Hippocampal formation (tissue), 2 donors: ENCODE results near the gene ATP7B.
"Not testable (repeated sequence)": the region's sequence is repeated elsewhere in the genome, so short reads cannot be mapped to it uniquely, and the experiment has no call there.

Experiments used
- DNase-seq, 2 donors: peaks; one replicate each; lab custom pipeline; 2025; lab: John Stamatoyannopoulos, UW

Gene ATP7B

GRCh38 chr13:52006523-52007245 lies 4.6 kb downstream of the ATP7B start:
- DNase-seq: no peak

GRCh38 chr13:52005841-52006522 lies 5.3 kb downstream of the ATP7B start:
- DNase-seq: no peak

GRCh38 chr13:52004511-52005170 lies 6.6 kb downstream of the ATP7B start:
- DNase-seq: no peak

GRCh38 chr13:52003541-52003940 lies 7.7 kb downstream of the ATP7B start:
- no peak for DNase-seq

GRCh38 chr13:52002361-52002760 lies 8.9 kb downstream of the ATP7B start:
- no peak for DNase-seq

GRCh38 chr13:52001120-52001731 lies 10.0 kb downstream of the ATP7B start:
- peak in 1 of 2 donors; percentile 48 for DNase-seq

- no peak for DNase-seq
These were observed 11.3 kb downstream of the ATP7B start for GRCh38 chr13:51999921-52000320.

GRCh38 chr13:51999510-51999911 lies 11.7 kb downstream of the ATP7B start:
- DNase-seq: no peak

GRCh38 chr13:51998723-51999509 lies 12.3 kb downstream of the ATP7B start:
- no peak for DNase-seq

- DNase-seq: no peak
These were observed 13.5 kb downstream of the ATP7B start for GRCh38 chr13:51997641-51998330.

GRCh38 chr13:51997186-51997585 lies 14.1 kb downstream of the ATP7B start:
- no peak for DNase-seq

- no peak for DNase-seq
These were observed 14.6 kb downstream of the ATP7B start for GRCh38 chr13:51996641-51997040.

- DNase-seq: peak; percentile 41 to 52
These were observed 15.3 kb downstream of the ATP7B start for GRCh38 chr13:51995677-51996551.

- no peak for DNase-seq
These were observed 17.5 kb downstream of the ATP7B start for GRCh38 chr13:51993713-51994112.

GRCh38 chr13:51988988-51989618 lies 22.1 kb downstream of the ATP7B start:
- no peak for DNase-seq

- DNase-seq: not testable (repeated sequence)
These were observed 26.3 kb downstream of the ATP7B start for GRCh38 chr13:51984904-51985303.

GRCh38 chr13:51983292-51983691 lies 28.0 kb downstream of the ATP7B start:
- not testable (repeated sequence) for DNase-seq

- DNase-seq: no peak
These were observed 29.9 kb downstream of the ATP7B start for GRCh38 chr13:51981355-51981754.

- no peak for DNase-seq
These were observed 30.3 kb downstream of the ATP7B start for GRCh38 chr13:51980908-51981307.
